HG02981 (cell line): Measurements from ENCODE around the gene COPS4.
"Not testable (repeated sequence)": the region's sequence is repeated elsewhere in the genome, so short reads cannot be mapped to it uniquely, and the experiment has no call there.

Experiments used
- ATAC-seq: cut with Tn5 transposase; IDR thresholded peaks from one replicate; pipeline ENCODE4 v1.9.1; 2021; ENCODE audit warnings: mild to moderate bottlenecking, moderate library complexity; ENCODE audit not compliant: unreplicated experiment

COPS4 gene

DNA sequence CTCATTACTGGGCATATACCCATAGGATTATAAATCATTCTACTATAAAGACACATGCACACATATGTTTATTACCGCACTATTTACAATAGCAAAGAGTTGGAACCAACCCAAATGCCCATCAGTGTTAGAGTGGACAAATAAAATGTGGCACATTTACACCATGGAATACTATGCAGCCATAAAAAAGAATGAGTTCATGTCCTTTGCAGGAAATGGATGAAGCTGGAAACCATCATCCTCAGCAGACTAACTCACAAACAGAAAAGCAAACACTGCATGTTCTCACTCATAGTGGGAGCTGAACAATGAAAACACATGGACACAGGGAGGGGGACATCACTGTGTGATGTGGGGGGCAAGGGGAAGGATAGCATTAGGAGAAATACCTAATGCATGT, 11.4 kb upstream of the COPS4 start:
- not testable (repeated sequence) for ATAC-seq

DNA sequence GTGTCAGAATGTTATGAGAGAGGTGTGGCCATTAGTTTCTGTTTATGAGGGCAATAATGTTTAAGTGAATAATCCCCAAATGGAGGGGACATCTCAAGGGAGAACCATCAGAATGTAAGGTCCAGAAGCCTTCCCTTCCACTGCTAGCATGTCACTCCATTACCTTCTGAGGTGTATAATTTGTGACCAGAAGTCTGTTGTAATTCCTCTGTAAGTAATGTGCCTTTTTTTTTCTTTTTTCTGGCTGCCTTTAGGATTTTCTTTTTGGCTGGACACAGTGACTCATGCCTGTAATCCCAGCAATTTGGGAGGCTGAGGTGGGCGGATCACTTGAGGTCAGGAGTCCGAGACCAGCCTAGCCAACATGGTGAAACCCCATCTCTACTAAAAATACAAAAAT, 10.8 kb upstream of the COPS4 start:
- ATAC-seq, result no peak

DNA sequence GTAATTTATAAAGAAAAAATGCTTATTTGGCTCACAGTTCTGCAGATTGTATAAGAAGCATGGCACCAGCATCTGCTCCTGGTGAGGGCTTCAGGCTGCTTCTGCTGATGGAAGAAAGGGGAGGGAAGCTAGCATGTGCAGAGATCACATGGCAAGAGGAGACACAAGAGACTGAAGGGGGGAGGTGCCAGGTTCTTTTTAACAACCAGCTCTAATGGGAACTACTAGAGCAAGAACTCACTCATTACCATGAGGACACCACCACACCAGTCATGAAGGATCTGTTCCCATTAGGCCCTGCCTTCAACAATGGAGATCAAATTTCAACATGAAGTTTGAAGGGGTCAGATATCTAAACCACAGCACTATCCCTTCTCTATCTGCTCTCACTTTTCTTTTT, 9.4 kb upstream of the COPS4 start:
- no peak for ATAC-seq

DNA sequence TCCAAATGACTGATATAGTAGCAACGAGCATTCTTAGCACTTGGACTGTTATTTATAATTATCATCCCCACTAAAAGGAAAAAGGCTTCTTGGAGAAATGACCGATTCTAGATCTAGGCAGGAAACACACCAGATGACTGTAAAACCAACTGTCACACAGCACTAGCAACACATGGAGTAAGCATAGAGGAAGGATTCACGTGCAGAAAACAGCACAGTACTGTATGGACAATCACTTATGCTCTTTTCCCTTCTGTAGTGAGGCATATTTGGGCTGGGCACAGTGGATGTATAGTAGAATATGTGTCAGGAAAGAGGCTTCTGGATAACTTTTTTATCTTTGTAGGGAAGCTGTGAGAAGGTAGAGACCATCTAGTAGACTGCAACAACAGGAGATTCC, 6.0 kb upstream of the COPS4 start:
- ATAC-seq, result no peak

DNA sequence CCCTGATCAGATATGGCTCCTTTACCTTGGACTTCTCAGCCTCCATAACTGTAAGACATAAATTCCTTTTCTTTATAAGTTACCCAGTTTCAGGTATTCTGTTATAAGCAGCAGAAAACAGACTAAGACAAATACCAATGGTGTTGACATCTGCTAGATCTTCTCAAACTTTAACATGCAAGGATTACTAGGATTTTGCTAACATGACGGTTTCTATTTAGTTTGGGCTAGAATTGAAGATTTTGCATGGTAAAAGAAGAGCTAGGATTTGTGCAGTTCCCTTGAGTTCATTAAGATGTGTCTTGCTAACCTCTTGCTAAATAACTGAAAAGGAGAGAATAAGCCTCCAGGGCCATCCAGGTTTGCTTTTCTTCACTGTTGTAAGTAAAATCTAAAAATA, 5.3 kb upstream of the COPS4 start:
- ATAC-seq, result no peak

DNA sequence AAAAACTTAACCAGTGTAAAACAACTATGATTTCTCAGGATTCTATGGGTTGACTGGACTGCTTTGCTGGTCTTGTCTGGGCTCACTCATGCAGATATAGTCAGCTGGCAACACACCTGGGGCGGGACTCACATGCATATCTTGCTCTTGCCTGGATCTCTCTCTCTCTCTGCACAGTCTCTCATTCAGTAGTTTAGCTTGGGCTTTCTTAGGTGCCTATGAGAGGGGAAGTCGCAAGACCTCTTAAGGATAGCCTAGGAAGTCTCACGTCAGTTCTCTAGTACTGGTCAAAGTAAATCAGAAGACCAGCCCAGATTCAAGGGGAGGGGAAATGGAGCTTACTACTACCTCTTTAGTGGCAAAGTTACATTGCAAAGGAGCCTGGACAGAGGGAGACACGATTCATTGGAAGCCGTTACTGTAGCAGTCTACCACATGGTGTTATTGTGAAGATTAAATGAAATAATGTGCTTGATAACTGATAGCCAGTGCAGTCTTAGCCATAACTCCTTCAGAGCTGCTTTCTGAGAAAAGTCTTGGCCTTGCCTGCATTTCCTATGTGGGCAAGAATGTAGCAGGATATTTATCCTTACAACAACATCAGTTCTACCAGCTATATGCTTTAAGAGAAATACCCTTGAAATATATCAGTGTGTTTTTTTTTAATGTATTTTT, 2.1 kb downstream of the COPS4 start:
- ATAC-seq, result no peak

DNA sequence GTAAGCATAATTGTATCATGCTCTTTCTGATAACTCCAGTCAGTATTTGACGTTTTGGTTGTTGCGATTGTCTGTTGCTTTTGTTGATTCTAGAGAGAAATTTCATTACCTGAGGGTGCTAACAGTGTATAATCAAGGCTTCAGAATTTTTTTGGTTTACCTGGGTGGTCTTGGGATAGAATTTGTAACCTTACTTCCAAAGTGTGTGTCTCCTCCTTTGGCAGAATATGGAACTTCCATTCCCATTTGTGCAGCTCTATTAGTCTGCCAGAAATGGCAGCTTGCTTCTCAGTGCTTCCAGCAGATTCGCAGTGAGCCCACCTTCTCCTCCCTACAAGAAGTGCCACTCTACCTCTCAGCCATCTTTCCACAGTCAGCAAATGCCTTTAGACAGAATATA, 5.3 kb downstream of the COPS4 start:
- no peak for ATAC-seq

DNA sequence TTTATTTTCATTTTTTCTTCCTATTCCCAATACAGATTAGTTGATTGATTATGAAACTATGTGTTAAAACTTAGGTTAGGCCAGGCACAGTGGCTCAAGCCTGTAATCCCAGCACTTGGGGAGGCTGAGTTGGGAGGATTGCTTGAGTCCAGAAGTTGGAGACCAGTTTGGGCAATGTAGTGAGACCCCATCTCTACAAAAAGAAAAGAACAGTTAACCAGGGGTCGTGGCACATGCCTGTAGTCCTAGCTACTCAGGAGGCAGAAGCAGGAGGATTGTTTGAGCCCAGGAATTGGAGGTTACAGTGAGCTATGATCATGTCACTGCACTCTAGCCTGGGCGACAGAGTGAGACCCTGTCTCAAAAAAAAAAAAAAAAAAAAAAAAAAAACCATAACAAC, 8.2 kb downstream of the COPS4 start:
- ATAC-seq, result not testable (repeated sequence)

DNA sequence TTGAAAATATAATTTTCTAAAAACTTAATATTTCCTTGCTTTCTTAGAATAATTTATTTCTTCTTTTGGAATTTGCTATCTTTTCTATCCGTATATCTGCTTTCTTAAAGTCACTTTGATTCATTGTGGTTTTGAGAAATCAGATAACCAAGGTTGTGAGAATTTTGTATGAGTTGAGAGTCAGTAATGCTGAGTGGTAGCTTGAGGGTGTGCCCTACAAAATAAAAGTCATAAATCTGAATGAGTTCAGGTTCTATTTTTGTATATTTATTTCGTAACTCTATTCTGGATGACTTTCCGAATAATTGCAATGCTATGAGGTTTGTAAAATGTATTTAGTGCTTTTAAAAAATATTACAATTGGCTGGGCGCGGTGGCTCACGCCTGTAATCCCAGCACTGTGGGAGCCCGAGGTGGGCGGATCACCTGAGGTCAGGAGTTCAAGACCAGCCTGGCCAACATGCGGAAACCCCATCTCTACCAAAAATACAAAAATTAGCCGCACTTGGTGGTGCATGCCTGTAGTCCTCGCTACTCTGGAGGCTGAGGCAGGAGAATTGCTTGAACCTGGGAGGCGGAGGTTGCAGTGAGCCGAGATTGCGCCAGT, 8.9 kb downstream of the COPS4 start:
- no peak for ATAC-seq

DNA sequence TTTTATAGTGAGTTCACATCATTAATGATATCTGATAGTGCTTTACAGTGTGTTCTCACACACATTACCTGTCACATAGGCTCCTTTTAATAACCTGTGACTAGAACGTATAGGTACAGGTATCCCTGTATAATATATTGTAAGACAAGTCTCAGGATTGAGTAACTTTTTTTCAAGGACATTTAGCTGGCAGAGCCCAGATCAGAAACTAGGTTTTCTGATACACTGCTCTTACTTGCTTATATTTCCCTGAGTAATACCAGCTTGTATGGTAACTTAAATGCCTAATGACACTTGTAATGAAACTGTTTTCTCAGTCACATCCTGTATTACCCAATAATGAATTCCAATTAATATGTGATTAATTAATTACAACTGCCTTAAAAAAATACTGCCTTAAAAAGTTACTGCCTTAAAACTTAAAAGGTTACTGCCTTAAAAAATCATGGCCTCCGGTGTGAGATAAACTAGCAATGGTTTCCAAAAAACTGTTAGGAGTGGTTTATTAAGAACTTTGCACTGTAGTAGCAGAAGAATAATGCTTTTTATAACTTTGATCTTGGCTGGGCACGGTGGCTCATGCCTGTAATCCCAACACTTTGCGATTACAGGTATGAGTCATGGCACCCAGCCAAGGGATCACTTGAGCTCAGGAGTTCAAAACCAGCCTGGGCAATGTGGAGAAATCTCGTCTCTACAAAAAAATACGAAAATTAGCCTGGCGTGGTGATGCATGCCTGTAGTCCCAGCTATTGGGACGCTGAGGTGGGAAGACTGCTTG, 11.9 kb downstream of the COPS4 start:
- no peak for ATAC-seq

DNA sequence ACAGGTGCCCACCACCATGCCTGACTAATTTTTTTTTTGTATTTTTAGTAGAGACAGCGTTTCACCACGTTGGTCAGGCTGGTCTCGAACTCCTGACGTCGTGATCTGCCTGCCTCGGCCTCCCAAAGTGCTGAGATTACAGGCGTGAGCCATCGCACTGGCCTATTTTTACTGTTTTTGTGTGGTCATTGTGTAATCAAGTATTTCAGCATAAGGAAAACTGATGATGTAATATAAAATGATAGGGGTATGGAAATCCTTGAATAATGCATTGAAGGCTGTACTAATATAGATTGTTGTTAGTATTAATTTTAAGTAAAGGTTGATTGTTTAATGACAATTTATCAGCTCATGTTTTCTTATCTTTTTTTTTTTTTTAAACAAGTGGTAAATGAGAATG, 13.8 kb downstream of the COPS4 start:
- ATAC-seq, result not testable (repeated sequence)

DNA sequence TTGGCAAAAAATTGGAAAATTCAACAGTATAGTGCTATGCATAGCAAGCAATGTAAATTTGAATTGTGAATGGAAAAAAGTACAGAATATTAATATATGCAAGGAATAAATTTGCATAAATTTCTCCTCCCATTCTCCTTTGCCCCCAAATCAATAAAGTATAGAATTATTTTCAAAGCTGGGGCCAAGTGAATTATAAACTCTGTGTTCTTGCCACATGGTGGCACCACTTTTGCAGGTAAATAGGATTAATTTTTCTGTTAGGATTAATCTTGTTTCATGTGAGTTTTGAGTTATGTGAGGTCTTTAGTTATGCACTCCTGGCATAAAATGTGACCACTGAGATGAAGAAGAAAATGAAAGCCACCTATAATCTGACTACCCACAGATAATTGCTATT, 19.9 kb downstream of the COPS4 start:
- ATAC-seq, result no peak

DNA sequence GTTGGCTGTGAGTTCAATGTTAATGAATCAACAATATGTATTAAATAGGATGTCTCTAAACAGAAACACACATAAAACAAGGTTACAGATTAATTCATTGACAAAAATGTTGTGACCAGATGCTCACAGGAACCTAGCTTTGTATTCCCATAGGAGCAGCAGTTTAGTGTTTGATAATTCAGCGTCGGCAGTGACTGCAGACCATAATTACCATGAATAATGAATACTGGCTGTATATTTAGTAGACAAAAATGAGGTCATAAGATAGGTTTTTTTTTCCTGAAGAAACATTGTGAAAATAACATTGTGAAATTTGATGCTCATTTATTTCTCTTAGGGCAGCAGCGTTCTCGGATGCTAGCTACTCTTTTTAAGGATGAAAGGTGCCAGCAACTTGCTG, 27.8 kb downstream of the COPS4 start:
- ATAC-seq, result no peak

DNA sequence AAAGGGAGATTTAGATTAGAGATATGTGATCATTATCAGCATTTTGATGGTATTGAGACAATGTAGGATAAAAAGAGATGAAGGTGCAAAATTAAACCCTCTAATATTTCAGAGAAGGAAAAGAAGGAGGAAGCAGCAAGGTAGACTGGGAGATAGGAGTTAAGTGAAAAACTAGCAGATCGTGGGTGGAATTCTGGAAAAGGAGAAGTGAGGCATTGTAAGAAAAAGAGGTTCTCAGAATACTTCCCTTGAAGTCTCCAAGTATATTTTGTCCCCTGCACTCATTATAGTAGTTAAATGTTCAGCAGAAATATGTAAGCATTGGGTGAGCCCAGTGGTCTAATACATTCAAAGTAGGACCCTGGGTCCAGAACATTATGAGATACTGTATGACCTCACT, 30.3 kb downstream of the COPS4 start:
- no peak for ATAC-seq

DNA sequence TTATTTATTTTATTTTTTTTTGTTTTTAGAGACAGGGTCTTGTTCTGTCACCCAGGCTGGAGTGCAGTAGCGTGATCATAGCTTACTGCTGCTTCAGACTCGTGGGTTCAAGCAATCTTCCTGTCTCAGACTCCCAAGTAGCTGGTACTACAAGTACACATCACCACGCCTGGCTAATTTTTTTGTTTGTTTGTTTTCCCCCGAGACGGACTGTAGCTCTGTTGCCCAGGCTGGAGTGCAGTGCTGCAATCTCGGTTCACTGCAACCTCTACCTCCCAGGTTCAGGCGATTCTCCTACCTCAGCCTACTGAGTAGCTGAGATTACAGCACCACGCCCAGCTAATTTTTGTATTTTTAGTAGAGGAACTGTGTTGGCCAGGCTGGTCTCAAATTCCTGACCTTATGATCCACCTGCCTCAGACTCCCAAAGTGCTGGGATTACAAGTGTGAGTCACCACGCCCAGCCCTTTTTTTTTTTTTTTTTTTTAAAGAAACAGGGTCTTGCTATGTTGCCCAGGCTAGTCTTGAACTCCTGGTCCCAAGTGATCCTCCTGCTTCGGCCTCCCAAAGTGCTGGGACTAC, 32.2 kb downstream of the COPS4 start:
- no peak for ATAC-seq

DNA sequence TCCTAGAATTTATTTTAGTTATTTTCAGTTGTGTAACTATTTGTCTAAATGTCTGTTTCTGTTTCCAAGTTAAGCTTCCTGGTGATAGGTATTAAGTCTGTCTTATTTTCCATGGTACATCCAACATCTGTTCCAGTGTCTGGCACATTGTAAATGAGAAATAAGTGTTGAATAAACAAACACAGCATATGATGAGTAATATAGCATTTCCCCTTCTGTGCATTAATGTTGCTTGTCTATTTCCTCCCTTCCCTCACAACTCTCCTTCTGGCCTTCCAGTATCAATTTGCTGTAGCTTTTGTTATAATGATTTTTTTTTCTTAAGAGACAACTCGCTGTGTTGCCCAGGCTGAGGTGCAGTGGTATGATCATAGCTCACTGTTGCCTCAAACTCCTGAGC, 36.1 kb downstream of the COPS4 start:
- ATAC-seq, result no peak

DNA sequence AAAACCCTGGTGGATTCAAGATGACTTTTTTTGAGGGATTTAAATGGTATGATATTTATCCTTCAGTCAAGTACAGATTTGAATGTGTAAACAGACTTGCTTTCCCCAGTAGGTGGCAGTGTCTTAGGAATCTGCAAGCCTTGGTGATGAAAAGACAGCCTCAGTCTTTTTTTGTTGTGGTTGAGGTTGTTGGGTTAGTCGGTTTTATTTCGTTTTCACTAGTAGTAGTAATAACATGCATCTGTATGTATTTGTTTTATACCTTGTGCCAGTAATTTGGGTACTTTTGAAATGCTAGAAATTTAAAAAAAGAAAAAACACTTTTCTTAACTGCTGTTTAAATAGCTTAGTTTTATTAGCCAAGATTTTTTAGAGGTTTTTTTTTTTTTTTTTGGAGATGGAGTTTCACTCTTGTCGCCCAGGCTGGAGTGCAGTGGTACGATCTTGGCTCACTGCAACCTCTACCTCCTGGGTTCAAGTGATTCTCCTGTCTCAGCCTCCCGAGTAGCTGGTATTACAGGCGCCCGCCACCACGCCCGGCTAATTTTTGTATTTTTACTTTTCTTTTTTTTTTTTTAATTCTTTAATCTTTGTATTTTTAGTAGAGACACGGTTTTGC, 39.2 kb downstream of the COPS4 start:
- peak; percentile 70 for ATAC-seq

DNA sequence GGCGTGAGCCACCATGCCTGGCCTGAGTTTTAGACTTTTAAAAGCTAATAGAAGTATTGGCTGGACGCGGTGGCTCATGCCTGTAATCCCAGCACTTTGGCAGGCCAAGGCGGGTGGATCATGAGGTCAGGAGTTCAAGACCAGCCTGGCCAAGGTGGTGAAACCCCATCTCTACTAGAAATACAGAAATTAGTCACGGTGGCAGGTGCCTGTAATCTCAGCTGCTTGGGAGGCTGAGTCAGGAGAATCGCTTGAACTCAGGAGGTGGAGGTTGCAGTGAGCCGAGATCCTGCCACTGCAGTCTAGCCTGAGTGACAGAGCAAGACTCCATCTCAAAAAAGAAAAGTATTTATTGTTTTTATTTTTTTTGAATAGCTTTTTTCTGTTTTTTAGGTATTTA, 39.8 kb downstream of the COPS4 start:
- not testable (repeated sequence) for ATAC-seq

DNA sequence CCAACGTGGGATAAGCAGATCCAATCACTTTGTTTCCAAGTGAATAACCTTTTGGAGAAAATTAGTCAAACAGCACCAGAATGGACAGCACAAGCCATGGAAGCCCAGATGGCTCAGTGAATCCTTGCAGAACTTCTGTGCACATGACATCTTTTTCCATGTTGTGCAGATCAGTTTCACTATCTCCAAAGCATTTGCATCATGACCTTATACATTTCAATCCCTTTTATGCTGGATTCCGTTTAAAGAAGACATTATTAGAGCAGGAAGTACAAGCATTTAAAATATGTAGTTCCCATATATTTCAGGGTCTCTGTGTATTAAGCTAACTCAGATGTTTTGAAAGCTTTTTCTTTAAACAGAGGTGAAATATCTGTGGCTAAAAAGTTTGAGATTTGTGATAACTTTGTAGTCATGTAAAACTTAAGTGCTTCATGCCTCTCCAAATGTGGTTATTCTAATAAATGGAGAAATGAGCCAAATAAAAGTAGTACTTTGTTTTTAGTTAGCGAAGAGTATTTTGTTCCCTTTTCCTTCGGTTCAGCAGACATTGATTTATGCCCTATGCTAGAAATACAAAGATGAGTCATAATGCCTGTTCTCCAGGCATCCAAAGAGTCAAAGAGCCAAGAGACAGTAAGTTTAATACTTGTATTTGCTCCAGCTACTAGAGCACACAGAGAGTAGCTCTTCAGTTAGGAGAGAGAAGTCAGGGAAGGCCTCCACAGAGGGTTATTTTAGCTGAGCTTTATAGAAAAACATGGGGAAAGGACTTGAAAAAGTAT, 40.5 kb downstream of the COPS4 start:
- ATAC-seq, result no peak

DNA sequence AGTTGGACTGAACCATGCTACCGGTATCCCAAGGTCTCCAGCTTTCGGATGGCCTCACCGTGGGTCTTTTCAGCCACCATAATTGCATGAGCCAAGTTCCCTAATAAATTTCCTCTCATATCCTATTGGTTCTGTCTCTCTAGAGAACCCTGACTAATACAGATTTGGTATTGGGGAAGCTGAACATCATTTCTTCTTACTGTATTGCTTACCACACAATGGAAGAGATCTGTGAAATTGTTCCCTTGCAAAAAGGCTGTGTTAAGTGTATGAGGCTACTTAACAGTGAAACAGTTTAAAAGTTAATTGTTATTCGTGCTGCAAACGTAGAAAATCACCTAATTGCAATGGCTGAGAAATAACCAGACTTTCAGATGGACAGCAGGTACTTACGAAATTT, 45.6 kb downstream of the COPS4 start:
- ATAC-seq, result no peak

DNA sequence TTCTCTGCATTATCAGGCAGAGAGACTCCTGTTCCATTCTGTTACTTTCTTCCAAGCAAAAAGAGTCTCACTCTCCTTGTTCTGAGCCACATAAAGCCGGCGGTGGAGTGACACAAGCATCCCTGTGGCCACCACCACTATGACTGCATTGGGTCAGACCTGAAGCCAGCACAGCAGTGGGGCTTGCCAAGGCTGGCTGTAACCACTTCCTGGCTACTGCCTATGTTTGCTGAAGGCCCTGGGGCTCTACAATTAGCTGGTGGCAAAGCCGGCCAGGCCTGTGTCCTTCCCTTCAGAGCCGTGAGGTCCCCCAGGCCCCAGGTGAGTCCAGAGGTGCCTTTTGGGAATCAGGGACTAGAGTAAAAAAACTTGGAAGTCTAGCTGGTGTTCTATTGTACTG, 47.8 kb downstream of the COPS4 start:
- ATAC-seq, result no peak
